Sigmoid colon (tissue), 4 donors: ENCODE data around the gene SMTNL2.

ENCODE experiments used
- EP300 ChIP-seq, 4 donors: sonication (generic); formaldehyde crosslinking; IDR thresholded peaks; one replicate each; pipeline ENCODE4 v1.6.1; 2017; ENCODE audit warnings: antibody characterized with exemption in 4 of 4
- POLR2A ChIP-seq, 2 donors: fragments of 450-650 bp; IDR thresholded peaks; one replicate each; pipeline ENCODE4 v1.6.1; 2016; ENCODE audit warnings: antibody characterized with exemption in 2 of 2, mild to moderate bottlenecking in 2 of 2, moderate library complexity in 2 of 2
- POLR2AphosphoS5 ChIP-seq, 4 donors: sonication (generic); formaldehyde crosslinking; IDR thresholded peaks; one replicate each; pipeline ENCODE4 v1.6.1; 2017; ENCODE audit warnings: antibody characterized with exemption in 4 of 4
- TF ChIP-seq, protein P1 (sequence below), 4 experiments: fragments of 450-650 bp in 3 of 4; fragments of 200-600 bp in 1 of 4; IDR thresholded peaks; one replicate each; pipeline ENCODE4 v1.5.1; 2016 to 2019; ENCODE audit warnings: antibody characterized with exemption in 4 of 4, mild to moderate bottlenecking in 3 of 4, moderate library complexity in 2 of 4

DNA sequence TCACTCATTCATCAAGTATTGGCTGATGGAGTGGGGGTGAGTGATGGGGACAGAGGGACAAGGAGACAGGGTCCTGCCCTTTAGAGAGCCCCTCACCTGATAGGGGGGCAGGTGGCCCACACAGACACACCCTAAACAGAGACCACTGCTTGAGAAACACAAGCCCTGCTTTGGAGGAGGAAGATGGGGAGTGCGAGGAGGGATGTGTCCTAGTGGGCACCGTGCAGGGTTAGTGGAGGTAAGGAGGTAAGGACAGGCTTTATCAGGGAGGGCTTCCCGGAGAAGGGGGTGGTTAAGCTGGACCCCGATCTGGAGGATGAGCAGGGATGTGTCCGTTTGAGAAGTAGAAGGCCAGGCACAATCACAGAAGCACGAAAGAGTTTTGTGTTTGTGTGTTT, 8.2 kb upstream of the SMTNL2 start:
- TF ChIP-seq, protein P1, sequence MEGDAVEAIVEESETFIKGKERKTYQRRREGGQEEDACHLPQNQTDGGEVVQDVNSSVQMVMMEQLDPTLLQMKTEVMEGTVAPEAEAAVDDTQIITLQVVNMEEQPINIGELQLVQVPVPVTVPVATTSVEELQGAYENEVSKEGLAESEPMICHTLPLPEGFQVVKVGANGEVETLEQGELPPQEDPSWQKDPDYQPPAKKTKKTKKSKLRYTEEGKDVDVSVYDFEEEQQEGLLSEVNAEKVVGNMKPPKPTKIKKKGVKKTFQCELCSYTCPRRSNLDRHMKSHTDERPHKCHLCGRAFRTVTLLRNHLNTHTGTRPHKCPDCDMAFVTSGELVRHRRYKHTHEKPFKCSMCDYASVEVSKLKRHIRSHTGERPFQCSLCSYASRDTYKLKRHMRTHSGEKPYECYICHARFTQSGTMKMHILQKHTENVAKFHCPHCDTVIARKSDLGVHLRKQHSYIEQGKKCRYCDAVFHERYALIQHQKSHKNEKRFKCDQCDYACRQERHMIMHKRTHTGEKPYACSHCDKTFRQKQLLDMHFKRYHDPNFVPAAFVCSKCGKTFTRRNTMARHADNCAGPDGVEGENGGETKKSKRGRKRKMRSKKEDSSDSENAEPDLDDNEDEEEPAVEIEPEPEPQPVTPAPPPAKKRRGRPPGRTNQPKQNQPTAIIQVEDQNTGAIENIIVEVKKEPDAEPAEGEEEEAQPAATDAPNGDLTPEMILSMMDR (IDR thresholded peaks at IDR 0.05) = no peak
- TF ChIP-seq POLR2A (IDR thresholded peaks at IDR 0.05) (no peak), POLR2AphosphoS5 (IDR thresholded peaks at IDR 0.05) (no peak), EP300 (IDR thresholded peaks at IDR 0.05) (no peak)
